HepG2 (cell line): ENCODE data around the gene DNAJC12. TPM values are rescaled to one million over a fixed set of nuclear protein-coding genes. Genes with fewer than 3 reads are reported as not detected.

Experiments
- AGO2 ChIP-seq: fragments of 200-400 bp; formaldehyde crosslinking; optimal IDR thresholded peaks from 2 replicates; pipeline ENCODE3; 2017; ENCODE audit warnings: mild to moderate bottlenecking, low read depth, low read length, moderate library complexity
- EEA1 ChIP-seq: sonication (generic); formaldehyde crosslinking; IDR thresholded peaks from 2 replicates; pipeline ENCODE4 v1.5.1; 2020; ENCODE audit warnings: mild to moderate bottlenecking, missing genetic modification reagents, borderline replicate concordance
- ELF3 ChIP-seq: IDR thresholded peaks from 2 replicates; pipeline ENCODE4 v1.6.1; 2016; ENCODE audit warnings: missing genetic modification reagents, missing compliant biosample characterization
- ETV5 ChIP-seq: IDR thresholded peaks from 2 replicates; pipeline ENCODE4 v1.6.1; 2018; ENCODE audit warnings: missing biosample characterization, missing genetic modification reagents, inconsistent platforms, borderline replicate concordance
- FOSL2 ChIP-seq: sonication (generic); formaldehyde crosslinking; IDR thresholded peaks from 2 replicates; pipeline ENCODE4 v1.4.0; 2020; ENCODE audit warnings: missing genetic modification reagents
- FOXA1 ChIP-seq, 2 experiments: fragments of 450-650 bp in 1 of 2; sonication (generic) in 1 of 2; formaldehyde crosslinking in 1 of 2; IDR thresholded peaks; 2 replicates each; pipeline versions ENCODE4 v1.4.0 to v1.6.1; 2016 to 2020; ENCODE audit warnings: missing genetic modification reagents in 1 of 2
- GATAD2A ChIP-seq: IDR thresholded peaks from 2 replicates; pipeline ENCODE4 v1.6.1; 2016
- KLF15 ChIP-seq: sonication (generic); formaldehyde crosslinking; IDR thresholded peaks from 2 replicates; pipeline ENCODE4 v1.8.1; 2023; ENCODE audit warnings: borderline replicate concordance, mild to moderate bottlenecking, inconsistent platforms, missing genetic modification reagents, mixed read lengths
- MIER3 ChIP-seq: IDR thresholded peaks from 2 replicates; pipeline ENCODE4 v1.6.1; 2016; ENCODE audit warnings: missing compliant biosample characterization, borderline replicate concordance
- PCBP2 ChIP-seq: fragments of 200-400 bp; formaldehyde crosslinking; optimal IDR thresholded peaks from 2 replicates; pipeline ENCODE3; 2018; ENCODE audit warnings: low read length, low read depth; ENCODE audit not compliant: poor library complexity, severe bottlenecking
- RARA ChIP-seq: IDR thresholded peaks from 2 replicates; pipeline ENCODE4 v1.6.1; 2016; ENCODE audit warnings: missing genetic modification reagents, missing compliant biosample characterization
- RFX1 ChIP-seq: fragments of 450-650 bp; IDR thresholded peaks from 2 replicates; pipeline ENCODE4 v1.6.1; 2017
- SALL1 ChIP-seq: sonication (generic); formaldehyde crosslinking; IDR thresholded peaks from 2 replicates; pipeline ENCODE4 v1.8.0; 2022; ENCODE audit warnings: mild to moderate bottlenecking, missing genetic modification reagents
- TCF7 ChIP-seq: sonication (generic); IDR thresholded peaks from 2 replicates; pipeline ENCODE4 v1.6.1; 2016; ENCODE audit warnings: antibody characterized with exemption, low read depth
- TMF1 ChIP-seq: sonication (generic); formaldehyde crosslinking; IDR thresholded peaks from 2 replicates; pipeline ENCODE4 v1.8.1; 2022; ENCODE audit warnings: low read depth, missing genetic modification reagents
- ZNF331 ChIP-seq: sonication (generic); formaldehyde crosslinking; IDR thresholded peaks from 2 replicates; pipeline ENCODE4 v1.4.0; 2020; ENCODE audit warnings: missing genetic modification reagents
- ZNF619 ChIP-seq: sonication (generic); formaldehyde crosslinking; IDR thresholded peaks from 2 replicates; pipeline ENCODE4 v1.4.0; 2020; ENCODE audit warnings: mild to moderate bottlenecking, missing genetic modification reagents
- ZNF790 ChIP-seq: sonication (generic); formaldehyde crosslinking; IDR thresholded peaks from 2 replicates; pipeline ENCODE4 v1.8.0; 2022; ENCODE audit warnings: missing genetic modification reagents, mild to moderate bottlenecking, borderline replicate concordance
- polyA plus RNA-seq, 8 experiments: library from polyadenylated mRNA; depleted of rRNA in 3 of 8; stranded (reverse) in 7 of 8; unstranded in 1 of 8; fragments of >200 nt; fragmentation: Illumina TruSeq in 4 of 8; extraction: Trizol in 4 of 8; gene quantifications; 2 replicates each; pipeline versions ENCODE4 v1.2.1 to v1.2.3, GENCODE V29; 2011 to 2016; ENCODE audit warnings: low read depth in 4 of 8, missing spikeins in 1 of 8, mixed read lengths in 1 of 8; ENCODE audit not compliant: insufficient read depth in 1 of 8
- total RNA-seq, 5 experiments: library from RNA; depleted of rRNA; stranded (reverse); fragments of >200 nt; fragmentation: Illumina TruSeq; extraction: Trizol; gene quantifications; 2 replicates each; pipeline ENCODE4 v1.2.3, GENCODE V29; 2016; ENCODE audit warnings: low read depth in 1 of 5
- TF ChIP-seq, protein P1 (sequence below): sonication (generic); formaldehyde crosslinking; IDR thresholded peaks from 2 replicates; pipeline ENCODE4 v1.4.0; 2020; ENCODE audit warnings: missing genetic modification reagents
- TF ChIP-seq, protein P2 (sequence below): IDR thresholded peaks from 2 replicates; pipeline ENCODE4 v1.6.1; 2016; ENCODE audit warnings: low read depth
- TF ChIP-seq, protein P3 (sequence below): IDR thresholded peaks from 2 replicates; pipeline ENCODE4 v1.4.0; 2020; ENCODE audit warnings: mild to moderate bottlenecking, missing genetic modification reagents
- TF ChIP-seq, protein P4 (sequence below): sonication (generic); formaldehyde crosslinking; IDR thresholded peaks from 2 replicates; pipeline ENCODE4 v1.5.0; 2020; ENCODE audit warnings: missing genetic modification reagents
- TF ChIP-seq, protein P5 (sequence below): sonication (generic); formaldehyde crosslinking; IDR thresholded peaks from 2 replicates; pipeline ENCODE4 v1.8.0; 2022; ENCODE audit warnings: missing genetic modification reagents, low read depth, mild to moderate bottlenecking, borderline replicate concordance

Gene DNAJC12
- total and polyA plus RNA-seq, 2 of the 13 experiments (the other 11 are each of a cell fraction or from before 2014, with no cell fraction given) = 11.6 to 43.9 TPM

DNA sequence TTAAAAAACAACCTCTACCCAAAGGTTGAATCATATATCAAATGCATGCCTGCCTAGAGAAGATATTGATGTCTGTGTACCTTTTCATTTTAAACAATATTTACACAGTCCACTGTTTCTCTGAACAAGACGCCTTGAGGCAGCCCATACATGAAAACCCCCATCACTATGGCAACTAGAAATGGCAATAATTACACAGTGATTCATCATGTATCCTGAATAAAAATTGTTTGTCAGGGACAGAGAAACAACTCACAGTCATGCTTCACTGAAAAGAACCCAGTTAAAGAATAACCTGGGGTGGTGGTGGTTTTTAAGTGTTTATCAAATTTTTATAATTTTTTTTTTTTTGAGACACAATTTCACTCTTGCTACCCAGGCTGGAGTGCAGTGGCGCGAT, 19.7 kb downstream of the DNAJC12 start (continued):
- TF ChIP-seq, protein P1, sequence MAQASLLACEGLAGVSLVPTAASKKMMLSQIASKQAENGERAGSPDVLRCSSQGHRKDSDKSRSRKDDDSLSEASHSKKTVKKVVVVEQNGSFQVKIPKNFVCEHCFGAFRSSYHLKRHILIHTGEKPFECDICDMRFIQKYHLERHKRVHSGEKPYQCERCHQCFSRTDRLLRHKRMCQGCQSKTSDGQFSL (CRISPR knock-in tag) = no peak
- TF ChIP-seq TCF7 (peak; percentile 68), RFX1 (peak; percentile 83), RARA (CRISPR knock-in tag) (0 out of 2 replicates have a peak, but pooled peaks have one; percentile 5), FOSL2 (peak; percentile 85), SALL1 (CRISPR knock-in tag) (peak; percentile 6; the same call in 1 of the 2 replicates), TMF1 (no peak), AGO2 (no peak), ZNF790 (no peak), ZNF331 (CRISPR knock-in tag) (0 out of 2 replicates have a peak, but pooled peaks have one; percentile 7), PCBP2 (no peak), ELF3 (peak; percentile 50), FOXA1 (IDR thresholded peaks at IDR 0.05) (0 out of 2 replicates have a peak, but pooled peaks have one; percentile 18), FOXA1 (CRISPR knock-in tag; IDR thresholded peaks at IDR 0.05) (peak; percentile 27; the same call in 1 of the 2 replicates), ETV5 (CRISPR knock-in tag) (peak; percentile 17; the same call in 1 of the 2 replicates), KLF15 (CRISPR knock-in tag) (no peak), EEA1 (CRISPR knock-in tag) (no peak), ZNF619 (CRISPR knock-in tag) (no peak), GATAD2A (CRISPR knock-in tag) (peak; percentile 80), MIER3 (CRISPR knock-in tag) (peak; percentile 20; the same call in 1 of the 2 replicates)
- TF ChIP-seq, protein P2, sequence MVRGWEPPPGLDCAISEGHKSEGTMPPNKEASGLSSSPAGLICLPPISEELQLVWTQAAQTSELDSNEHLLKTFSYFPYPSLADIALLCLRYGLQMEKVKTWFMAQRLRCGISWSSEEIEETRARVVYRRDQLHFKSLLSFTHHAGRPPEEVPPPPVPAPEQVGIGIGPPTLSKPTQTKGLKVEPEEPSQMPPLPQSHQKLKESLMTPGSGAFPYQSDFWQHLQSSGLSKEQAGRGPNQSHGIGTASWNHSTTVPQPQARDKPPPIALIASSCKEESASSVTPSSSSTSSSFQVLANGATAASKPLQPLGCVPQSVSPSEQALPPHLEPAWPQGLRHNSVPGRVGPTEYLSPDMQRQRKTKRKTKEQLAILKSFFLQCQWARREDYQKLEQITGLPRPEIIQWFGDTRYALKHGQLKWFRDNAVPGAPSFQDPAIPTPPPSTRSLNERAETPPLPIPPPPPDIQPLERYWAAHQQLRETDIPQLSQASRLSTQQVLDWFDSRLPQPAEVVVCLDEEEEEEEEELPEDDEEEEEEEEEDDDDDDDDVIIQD (CRISPR knock-in tag) = peak; percentile 11; the same call in 1 of the 2 replicates
- TF ChIP-seq, protein P3, sequence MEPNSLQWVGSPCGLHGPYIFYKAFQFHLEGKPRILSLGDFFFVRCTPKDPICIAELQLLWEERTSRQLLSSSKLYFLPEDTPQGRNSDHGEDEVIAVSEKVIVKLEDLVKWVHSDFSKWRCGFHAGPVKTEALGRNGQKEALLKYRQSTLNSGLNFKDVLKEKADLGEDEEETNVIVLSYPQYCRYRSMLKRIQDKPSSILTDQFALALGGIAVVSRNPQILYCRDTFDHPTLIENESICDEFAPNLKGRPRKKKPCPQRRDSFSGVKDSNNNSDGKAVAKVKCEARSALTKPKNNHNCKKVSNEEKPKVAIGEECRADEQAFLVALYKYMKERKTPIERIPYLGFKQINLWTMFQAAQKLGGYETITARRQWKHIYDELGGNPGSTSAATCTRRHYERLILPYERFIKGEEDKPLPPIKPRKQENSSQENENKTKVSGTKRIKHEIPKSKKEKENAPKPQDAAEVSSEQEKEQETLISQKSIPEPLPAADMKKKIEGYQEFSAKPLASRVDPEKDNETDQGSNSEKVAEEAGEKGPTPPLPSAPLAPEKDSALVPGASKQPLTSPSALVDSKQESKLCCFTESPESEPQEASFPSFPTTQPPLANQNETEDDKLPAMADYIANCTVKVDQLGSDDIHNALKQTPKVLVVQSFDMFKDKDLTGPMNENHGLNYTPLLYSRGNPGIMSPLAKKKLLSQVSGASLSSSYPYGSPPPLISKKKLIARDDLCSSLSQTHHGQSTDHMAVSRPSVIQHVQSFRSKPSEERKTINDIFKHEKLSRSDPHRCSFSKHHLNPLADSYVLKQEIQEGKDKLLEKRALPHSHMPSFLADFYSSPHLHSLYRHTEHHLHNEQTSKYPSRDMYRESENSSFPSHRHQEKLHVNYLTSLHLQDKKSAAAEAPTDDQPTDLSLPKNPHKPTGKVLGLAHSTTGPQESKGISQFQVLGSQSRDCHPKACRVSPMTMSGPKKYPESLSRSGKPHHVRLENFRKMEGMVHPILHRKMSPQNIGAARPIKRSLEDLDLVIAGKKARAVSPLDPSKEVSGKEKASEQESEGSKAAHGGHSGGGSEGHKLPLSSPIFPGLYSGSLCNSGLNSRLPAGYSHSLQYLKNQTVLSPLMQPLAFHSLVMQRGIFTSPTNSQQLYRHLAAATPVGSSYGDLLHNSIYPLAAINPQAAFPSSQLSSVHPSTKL (CRISPR knock-in tag) = peak; percentile 81
- TF ChIP-seq, protein P4, sequence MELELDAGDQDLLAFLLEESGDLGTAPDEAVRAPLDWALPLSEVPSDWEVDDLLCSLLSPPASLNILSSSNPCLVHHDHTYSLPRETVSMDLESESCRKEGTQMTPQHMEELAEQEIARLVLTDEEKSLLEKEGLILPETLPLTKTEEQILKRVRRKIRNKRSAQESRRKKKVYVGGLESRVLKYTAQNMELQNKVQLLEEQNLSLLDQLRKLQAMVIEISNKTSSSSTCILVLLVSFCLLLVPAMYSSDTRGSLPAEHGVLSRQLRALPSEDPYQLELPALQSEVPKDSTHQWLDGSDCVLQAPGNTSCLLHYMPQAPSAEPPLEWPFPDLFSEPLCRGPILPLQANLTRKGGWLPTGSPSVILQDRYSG (CRISPR knock-in tag) = no peak
- TF ChIP-seq, protein P5, sequence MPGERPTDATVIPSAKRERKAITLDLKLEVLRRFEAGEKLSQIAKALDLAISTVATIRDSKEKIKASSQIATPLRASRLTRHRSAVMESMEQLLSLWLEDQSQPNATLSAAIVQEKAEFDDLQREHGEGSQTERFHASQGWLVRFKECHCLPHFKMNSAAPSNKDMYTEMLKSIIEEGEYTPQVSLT = no peak
